ENCODE results near the gene KHSRP.

DNA sequence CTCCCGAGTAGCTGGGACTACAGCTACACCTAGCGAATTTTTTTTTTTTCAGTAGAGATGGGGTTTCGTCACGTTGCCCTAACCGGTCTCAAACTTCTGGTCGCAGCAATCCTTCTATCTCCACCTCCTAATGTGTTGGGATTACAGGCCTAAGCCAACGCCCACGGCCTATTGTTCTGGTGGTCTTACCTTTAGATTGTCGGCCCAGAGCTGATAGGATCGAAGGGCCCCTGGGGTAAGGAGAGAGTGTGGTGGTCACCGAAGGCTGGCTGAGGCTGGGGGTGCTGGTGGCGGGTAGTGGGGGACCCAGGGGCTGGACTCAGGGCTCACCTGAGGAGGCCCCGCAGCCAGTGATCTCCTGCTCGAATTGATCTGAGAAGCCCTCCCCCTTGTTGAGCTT is 46.5 kb upstream of the KHSRP start:
- TF ChIP-seq EZH2 (IDR thresholded peaks at IDR 0.05; ENCODE audit: borderline replicate concordance, low read length): no peak
- TF ChIP-seq, protein P1, sequence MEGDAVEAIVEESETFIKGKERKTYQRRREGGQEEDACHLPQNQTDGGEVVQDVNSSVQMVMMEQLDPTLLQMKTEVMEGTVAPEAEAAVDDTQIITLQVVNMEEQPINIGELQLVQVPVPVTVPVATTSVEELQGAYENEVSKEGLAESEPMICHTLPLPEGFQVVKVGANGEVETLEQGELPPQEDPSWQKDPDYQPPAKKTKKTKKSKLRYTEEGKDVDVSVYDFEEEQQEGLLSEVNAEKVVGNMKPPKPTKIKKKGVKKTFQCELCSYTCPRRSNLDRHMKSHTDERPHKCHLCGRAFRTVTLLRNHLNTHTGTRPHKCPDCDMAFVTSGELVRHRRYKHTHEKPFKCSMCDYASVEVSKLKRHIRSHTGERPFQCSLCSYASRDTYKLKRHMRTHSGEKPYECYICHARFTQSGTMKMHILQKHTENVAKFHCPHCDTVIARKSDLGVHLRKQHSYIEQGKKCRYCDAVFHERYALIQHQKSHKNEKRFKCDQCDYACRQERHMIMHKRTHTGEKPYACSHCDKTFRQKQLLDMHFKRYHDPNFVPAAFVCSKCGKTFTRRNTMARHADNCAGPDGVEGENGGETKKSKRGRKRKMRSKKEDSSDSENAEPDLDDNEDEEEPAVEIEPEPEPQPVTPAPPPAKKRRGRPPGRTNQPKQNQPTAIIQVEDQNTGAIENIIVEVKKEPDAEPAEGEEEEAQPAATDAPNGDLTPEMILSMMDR (IDR thresholded peaks at IDR 0.05; ENCODE audit: low read length): no peak
